Vagina (tissue), 2 donors: ENCODE measurements around the gene MYLK.

Experiments
- POLR2A ChIP-seq, 2 donors: fragments of 450-650 bp; IDR thresholded peaks; one replicate each; pipeline ENCODE4 v1.6.1; 2017; ENCODE audit warnings: antibody characterized with exemption in 2 of 2, mild to moderate bottlenecking in 2 of 2, moderate library complexity in 2 of 2
- TF ChIP-seq, protein P1 (sequence below), 3 experiments: fragments of 450-650 bp in 2 of 3; fragments of 200-600 bp in 1 of 3; sonication (generic) in 1 of 3; IDR thresholded peaks; one replicate each; pipeline ENCODE4 v1.5.1; 2017 to 2019; ENCODE audit warnings: antibody characterized with exemption in 3 of 3, mild to moderate bottlenecking in 2 of 3, moderate library complexity in 2 of 3

DNA sequence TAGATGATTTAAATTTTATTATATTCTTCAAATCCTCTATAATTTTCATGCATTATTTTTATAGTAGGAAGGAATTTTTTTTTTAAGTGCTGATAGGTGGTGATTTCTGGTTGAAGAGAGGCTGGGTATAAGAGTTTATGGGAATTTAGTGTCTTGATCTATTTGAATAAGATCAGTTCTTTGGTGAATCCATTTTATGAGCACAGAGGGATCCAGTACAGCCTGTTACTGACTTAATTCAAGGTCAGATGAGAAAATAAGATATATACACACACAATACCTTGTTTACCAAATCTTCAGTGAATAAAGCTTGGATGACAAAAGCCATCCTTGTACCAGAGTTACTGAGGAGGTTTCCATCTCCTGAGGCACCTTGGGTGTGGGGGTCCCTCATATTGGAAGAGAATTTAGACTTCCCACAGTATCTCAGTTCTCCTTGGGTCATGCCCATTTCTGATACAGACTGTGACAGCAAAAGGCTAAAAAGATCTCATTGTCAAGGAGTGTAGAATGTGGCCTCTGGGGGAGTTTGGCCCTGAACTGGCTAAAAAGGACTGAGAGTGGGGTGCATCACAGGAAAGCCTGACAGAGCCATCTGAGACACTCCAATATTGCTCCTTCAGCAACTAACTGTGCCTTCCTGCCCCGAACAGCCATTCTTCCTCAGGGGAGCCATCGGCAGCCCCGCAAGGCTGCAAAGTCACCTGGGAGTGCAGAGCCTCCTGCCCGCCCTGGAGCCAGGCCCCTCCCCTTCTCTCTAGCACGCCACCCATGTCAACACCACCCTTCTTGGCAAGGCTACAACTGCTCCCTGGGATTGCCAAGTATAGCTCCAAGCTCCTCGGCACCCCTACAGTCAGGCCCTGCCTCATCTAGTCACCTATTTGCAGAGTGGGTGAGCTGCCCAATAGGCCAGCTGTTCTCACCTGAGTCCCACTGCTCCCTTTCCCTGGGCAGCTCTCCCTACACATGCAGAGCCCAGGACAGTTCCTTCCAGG is 256.2 kb downstream of the MYLK start:
- TF ChIP-seq, protein P1, sequence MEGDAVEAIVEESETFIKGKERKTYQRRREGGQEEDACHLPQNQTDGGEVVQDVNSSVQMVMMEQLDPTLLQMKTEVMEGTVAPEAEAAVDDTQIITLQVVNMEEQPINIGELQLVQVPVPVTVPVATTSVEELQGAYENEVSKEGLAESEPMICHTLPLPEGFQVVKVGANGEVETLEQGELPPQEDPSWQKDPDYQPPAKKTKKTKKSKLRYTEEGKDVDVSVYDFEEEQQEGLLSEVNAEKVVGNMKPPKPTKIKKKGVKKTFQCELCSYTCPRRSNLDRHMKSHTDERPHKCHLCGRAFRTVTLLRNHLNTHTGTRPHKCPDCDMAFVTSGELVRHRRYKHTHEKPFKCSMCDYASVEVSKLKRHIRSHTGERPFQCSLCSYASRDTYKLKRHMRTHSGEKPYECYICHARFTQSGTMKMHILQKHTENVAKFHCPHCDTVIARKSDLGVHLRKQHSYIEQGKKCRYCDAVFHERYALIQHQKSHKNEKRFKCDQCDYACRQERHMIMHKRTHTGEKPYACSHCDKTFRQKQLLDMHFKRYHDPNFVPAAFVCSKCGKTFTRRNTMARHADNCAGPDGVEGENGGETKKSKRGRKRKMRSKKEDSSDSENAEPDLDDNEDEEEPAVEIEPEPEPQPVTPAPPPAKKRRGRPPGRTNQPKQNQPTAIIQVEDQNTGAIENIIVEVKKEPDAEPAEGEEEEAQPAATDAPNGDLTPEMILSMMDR (IDR thresholded peaks at IDR 0.05): no peak
- TF ChIP-seq POLR2A (IDR thresholded peaks at IDR 0.05): no peak
